Globus pallidus (tissue), 1 donor: Measurements from ENCODE around the gene MERTK.
"Not testable (repeated sequence)": the region's sequence is repeated elsewhere in the genome, so short reads cannot be mapped to it uniquely, and the experiment has no call there.

Experiments used
- DNase-seq: peaks from one replicate; pipeline ENCODE4 v3.0.0-alpha.2; 2015; ENCODE audit warnings: low spot score

Gene MERTK

DNA sequence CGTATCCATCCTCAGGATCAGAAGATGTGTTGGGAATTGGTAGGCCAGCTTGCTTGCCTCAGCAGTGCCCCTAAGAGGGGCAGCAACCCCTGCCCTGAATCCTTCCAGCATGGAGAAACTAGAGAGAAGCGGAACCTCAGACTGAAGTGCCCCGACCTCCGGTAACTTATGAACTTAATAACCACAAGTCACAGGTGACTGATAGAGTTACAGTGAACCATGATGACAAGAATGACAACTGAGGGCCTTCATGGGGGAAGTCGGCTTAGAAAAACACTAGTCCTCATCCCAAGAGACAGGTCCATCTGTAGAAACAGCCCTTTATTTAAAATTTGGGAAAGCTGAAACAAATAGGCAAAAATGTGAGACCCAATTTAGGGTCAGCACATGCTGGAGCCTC lies 114.1 kb downstream of the MERTK start:
- DNase-seq, result no peak

GRCh38 chr2:112018846-112019245 lies 120.4 kb downstream of the MERTK start:
- DNase-seq, result no peak

DNA sequence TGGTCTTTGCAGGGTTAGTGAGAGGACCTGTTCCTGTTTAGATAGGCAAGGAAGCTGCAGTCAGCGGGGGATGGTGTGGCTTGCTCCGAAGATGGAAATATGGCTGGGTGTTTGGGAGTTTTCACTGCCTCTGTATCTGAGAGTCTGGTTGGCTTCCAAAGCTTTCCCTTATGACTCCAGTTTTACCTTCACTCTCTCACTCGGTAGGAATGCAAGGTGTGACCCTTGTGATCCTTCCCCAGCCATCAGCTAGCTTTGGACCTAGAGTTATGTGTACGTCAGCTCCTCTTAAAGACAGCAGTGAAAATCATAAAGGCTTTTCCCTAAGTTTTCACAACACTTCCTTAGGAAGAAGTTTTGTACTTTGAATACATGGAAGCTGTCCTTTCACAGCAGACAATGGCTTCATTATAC lies 121.2 kb downstream of the MERTK start:
- no peak for DNase-seq

- DNase-seq, result no peak
Observed at GRCh38 chr2:112020561-112020960, 122.2 kb downstream of the MERTK start.

GRCh38 chr2:112021290-112021689 lies 122.9 kb downstream of the MERTK start:
- no peak for DNase-seq

DNA sequence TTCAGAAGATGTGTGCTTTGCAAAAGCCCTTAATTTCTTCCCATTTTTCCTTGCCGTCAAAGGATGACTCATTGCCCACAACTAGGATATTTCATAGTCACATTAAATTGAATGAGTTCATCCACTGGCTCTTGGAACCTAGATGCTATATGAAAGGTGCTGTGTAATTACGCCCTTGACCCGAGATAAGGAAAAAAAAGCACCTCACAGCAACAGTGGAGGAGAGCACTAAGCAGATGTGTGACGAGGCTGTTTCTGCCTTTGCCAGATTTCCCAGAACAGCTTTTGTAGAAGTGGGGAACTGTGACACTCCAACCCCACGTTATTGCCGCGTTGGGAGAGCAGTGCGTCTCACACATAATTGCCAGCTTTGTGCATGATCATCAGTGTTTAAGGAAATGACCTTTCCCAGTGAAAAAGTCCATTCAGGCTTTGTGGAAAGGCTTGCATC lies 123.4 kb downstream of the MERTK start:
- no peak for DNase-seq

GRCh38 chr2:112023707-112024106 lies 125.3 kb downstream of the MERTK start:
- DNase-seq, result no peak

DNA sequence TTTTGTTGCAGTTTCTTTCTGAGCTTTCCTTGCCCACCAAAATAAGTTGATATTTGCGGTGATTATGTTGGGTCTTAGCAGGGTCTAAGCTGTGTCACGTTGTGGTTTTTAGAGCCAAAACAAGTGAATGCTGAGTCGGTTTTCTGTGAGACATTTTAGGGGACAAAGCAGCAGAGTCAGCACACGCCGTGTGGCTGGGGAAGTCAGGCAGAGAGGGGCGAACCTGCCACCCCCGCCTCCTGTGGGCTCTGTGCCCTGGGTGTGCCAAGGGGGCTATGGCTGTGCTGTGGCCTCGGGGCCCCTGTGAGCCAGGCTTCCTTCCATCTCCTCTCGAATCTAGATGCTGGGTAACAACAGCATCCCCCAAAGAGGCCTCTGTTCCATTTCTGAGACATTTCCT lies 125.8 kb downstream of the MERTK start:
- DNase-seq, result peak; percentile 29

DNA sequence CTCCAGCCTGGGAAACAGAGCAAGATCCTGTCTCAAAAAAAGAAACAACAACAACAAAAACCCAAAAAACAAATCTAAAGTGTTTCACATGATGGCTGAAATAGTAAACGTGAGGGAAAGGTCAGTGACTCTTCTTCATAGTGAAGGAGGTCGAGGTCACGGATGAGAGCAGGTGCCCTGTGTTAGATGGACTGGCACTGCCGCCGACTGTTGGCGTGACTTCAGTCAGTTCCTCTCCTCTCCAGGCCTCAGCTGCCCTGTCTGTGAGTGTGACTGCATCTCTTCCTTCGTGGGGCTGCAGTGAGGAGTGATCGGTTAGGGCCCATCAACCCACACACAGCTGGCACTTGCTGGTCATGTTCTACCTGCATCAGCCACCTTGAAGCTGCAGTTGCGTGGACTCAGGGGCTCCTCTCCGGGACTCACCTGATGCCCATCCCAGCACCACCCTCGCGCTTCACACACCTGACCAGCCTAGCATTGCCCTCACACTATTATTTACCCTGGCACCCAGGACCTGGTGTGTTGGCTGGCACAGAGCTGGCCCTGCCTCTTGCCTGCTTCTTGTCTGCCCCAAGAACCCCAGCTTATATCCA lies 126.6 kb downstream of the MERTK start:
- DNase-seq, result no peak

GRCh38 chr2:112026509-112026908 lies 128.1 kb downstream of the MERTK start:
- no peak for DNase-seq

- DNase-seq, result no peak
Observed at GRCh38 chr2:112027767-112028166, 129.4 kb downstream of the MERTK start.

GRCh38 chr2:112029164-112029563 lies 130.8 kb downstream of the MERTK start:
- no peak for DNase-seq

DNA sequence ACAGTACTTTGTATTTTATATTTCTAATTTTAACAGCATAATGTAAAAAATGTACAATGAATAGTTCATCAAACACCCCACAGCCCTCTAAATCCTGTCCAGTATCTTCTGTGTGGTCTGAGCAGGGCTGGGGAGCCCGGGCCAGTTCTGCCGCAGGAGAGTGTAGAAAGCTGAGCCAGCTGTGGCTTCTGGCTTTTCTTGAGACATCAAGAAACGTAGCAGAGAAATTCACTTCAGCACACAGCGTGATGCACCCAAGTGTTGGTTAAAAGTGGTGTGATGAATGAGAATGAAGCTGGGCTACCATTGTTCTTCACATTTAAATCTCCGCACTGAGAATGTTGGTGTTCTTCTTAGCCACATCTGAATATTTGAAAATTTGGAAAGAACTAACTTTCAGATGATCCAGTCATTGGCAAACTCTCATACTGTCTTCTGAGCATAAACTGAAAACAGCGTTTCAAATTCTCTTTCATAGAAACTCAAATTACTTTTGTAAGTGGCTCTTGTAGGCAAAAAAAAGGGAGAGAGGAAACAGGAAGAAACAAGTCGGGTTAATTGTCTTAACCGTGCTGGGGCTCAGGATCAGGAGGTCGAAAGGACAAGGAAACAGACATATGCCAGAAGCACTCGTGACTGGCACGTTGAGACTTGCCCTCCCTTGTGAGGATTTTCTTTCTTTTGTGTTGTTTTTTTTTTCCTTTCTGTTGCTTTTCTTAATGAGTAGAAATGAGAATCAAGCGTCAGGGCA lies 133.2 kb downstream of the MERTK start:
- no peak for DNase-seq

DNA sequence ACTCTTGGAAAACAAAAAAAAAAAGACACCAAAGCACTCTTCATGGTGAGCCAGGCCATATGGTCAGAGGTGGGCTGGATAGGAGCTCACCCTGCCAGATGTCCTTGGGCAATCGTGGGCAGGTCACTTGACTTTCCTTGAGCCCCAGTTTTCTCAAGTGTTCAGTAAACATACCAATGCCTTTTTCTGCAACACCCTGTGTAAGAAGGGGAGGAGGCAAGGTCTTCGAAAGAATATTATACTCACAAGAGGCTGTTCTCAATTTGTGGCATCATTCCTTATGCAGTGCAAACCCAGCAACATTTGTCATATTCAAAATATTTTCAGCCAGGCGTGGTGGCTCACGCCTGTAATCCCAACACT lies 133.8 kb downstream of the MERTK start:
- no peak for DNase-seq

DNA sequence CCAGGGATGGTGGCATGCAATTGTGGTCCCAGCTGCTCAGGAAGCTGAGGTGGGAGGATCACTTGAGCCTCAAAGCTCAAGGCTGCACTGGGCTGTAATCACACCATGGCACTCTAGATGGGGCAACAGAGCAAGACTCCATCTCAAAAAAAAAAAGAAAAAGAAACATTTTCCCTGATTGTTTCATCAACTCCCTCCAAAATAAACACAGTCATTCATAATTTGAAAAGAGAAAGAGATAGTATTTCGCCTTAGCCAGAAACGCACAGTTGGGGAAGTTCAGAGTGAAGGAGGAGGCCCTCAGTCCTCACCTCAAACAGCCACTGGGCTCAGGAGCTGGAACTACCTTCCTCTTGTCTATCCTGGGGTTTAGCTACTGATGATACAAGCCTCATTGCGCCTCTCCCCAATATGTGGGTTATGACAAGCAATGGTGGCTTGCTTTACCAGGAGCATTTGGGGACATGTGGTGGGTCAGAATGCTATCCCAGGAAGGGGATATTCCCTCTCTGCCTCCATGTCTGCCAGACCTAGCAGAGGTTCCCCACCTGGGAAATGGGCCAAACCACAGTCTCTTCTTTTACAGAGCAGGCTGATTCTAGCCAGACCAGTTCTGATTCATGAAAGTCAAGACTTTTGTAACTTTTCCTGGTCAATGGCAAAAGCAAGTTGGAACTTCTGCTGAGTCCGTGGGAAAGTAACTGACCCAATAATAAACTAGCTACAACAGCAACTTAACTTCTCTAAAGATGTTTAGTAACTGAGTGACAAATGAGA lies 134.5 kb downstream of the MERTK start:
- peak; percentile 68 for DNase-seq

- no peak for DNase-seq
Observed at GRCh38 chr2:112033600-112033999, 135.2 kb downstream of the MERTK start.

DNA sequence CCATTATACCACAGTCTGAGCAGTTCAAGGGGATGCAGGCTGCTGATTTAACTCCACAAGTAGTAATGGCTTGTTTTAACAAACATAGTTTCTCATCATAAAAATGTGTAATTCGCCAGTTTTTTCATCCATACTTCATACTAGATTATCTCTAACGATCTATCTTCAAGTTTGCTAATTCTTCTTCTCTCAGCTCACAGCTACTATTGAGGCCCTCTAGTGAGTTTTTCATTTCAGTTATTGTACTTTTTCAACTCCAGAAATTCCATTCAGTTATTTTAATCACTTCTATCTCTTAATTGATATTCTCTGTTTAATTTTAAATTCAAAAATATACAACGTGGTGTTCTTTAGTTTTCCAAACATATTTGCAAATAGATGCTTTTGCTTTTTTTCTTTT lies 136.5 kb downstream of the MERTK start:
- no peak for DNase-seq

GRCh38 chr2:112035786-112036185 lies 137.4 kb downstream of the MERTK start:
- DNase-seq, result no peak

DNA sequence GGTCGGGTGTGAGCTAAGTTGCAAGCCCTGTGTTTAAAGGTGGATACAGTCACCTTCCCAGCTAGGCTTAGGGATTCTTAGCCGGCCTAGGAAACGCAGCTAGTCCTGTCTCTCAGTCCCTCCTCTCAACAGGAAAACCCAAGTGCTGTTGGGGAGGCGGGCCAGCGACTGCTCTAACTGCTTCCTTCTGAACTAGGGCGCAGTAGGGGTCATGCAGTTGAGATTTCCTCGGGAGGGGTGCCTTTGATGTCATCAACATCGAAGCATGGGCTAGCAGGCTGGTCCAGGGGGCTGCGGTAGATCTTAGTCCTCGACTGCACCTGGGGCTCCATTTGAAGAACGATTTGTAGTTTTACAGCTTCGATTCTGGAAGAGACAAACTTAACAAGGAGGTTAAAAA lies 141.1 kb downstream of the MERTK start:
- DNase-seq, result not testable (repeated sequence)

DNA sequence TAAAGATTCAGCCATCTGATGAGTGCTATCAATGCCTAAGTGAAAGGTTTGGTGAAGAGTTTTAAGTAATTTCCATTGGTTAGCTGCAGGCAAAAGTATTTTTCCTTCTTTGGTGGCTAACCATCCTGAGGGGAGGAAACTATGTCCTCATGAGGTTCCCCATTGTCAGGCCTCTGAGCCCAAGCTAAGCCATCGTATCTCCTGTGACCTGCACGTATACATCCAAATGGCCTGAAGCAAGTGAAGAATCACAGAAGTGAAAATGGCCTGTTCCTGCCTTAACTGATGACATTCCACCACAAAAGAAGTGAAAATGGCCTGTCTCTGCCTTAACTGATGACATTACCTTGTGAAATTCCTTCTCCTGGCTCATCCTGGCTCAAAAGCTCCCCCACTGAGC lies 141.7 kb downstream of the MERTK start:
- not testable (repeated sequence) for DNase-seq

GRCh38 chr2:112041460-112041859 lies 143.1 kb downstream of the MERTK start:
- DNase-seq, result not testable (repeated sequence)

DNA sequence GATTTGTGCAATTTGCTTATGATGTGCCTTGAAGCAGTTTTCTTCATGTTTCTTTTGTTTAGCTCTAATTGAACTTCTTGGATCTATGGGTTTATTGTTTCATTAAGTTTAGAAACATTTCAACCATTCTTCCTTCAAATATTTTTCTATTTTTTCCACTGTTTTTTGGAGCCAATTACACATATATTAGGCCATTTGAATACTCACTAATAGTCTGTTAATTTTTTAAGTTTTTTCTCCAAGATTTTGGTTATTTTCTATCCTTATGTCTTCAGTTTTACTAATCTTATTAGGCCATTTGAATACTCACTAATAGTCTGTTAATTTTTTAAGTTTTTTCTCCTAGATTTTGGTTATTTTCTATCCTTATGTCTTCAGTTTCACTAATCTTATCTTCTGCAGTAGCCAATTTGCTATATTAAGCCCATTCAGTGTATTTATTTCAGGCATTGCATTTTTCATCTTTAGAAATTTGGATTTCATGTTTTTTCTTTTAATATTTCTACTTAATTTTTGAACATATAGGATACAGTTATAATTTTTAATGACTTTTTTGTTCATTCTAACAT lies 147.1 kb downstream of the MERTK start:
- DNase-seq, result no peak

- DNase-seq, result no peak
Observed at GRCh38 chr2:112046231-112046630, 147.8 kb downstream of the MERTK start.
